ENCODE results near the gene MACF1.
"Not testable (repeated sequence)": the region's sequence is repeated elsewhere in the genome, so short reads cannot be mapped to it uniquely, and the experiment has no call there.

DNA sequence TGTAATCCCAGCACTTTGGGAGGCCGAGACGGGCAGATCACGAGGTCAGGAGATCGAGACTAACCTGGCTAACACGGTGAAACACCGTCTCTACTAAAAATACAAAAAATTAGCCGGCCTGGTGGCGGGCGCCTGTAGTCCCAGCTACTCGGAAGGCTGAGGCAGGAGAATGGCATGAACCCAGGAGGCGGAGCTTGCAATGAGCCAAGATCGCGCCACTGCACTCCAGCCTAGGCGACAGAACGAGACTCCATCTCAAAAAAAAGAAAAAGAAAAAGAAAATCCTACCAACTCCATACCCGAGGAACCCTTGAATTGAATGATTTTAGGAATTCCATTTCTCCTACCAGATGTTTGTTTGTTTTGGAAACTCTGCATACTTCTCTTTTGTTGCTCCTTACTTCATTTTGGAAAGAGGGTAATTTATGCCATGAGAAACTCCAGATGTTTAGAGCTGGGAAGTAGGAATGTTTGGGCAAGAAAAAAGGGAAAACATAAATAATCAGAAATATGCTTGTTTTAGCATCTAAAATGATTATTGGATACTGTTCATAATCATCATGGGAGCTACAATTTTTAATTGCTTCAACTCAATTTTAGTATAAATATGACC lies 262.7 kb downstream of the MACF1 start:
- TF ChIP-seq, protein P1, sequence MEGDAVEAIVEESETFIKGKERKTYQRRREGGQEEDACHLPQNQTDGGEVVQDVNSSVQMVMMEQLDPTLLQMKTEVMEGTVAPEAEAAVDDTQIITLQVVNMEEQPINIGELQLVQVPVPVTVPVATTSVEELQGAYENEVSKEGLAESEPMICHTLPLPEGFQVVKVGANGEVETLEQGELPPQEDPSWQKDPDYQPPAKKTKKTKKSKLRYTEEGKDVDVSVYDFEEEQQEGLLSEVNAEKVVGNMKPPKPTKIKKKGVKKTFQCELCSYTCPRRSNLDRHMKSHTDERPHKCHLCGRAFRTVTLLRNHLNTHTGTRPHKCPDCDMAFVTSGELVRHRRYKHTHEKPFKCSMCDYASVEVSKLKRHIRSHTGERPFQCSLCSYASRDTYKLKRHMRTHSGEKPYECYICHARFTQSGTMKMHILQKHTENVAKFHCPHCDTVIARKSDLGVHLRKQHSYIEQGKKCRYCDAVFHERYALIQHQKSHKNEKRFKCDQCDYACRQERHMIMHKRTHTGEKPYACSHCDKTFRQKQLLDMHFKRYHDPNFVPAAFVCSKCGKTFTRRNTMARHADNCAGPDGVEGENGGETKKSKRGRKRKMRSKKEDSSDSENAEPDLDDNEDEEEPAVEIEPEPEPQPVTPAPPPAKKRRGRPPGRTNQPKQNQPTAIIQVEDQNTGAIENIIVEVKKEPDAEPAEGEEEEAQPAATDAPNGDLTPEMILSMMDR (IDR thresholded peaks at IDR 0.05) = not testable (repeated sequence)
- not testable (repeated sequence) for TF ChIP-seq POLR2A (IDR thresholded peaks at IDR 0.05)

Measured in uterus (tissue), 2 donors.